ENCODE measurements around the gene ST8SIA3. TPM values are rescaled to one million over a fixed set of nuclear protein-coding genes. Genes with fewer than 3 reads are reported as not detected.

ST8SIA3 gene
- total RNA-seq, 1 donor from 2014 or later = 3.1 TPM

DNA sequence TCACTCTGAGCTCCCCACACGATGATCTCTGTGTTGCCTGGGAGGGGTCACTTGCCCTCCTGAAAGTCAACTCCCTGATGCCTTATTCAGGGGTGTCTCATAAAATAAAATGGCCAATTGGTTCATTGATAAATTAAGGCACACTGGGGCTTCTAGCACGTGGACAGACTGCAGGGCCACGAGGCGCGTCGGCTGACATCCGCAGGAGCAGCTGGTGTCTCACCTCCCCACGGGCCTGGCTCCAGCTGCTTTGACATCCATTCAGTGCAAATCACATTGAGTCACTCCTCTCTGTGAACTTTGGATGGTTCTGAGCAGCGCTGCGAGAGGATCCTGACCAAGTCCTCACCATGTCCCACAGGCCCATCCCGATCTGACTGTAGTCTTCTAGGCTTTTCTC, 4.6 kb upstream of the ST8SIA3 start:
- Mint-ChIP-seq H3K4me1 (peaks cover 2% of the 10 kb centered on the region), H3K4me3 (no peak overlapping the region), H3K36me3 (ENCODE audit: low read depth) (no peaks in the 10 kb centered on the region), H3K27me3 (ENCODE audit: low read depth) (peaks cover 72% of the 10 kb centered on the region), H3K9me3 (no peaks in the 10 kb centered on the region), H3K27ac (ENCODE audit: unreplicated experiment) (no peak overlapping the region)
- DNase-seq (ENCODE audit: low read depth, low spot score) = no peak
- TF ChIP-seq, protein P1, sequence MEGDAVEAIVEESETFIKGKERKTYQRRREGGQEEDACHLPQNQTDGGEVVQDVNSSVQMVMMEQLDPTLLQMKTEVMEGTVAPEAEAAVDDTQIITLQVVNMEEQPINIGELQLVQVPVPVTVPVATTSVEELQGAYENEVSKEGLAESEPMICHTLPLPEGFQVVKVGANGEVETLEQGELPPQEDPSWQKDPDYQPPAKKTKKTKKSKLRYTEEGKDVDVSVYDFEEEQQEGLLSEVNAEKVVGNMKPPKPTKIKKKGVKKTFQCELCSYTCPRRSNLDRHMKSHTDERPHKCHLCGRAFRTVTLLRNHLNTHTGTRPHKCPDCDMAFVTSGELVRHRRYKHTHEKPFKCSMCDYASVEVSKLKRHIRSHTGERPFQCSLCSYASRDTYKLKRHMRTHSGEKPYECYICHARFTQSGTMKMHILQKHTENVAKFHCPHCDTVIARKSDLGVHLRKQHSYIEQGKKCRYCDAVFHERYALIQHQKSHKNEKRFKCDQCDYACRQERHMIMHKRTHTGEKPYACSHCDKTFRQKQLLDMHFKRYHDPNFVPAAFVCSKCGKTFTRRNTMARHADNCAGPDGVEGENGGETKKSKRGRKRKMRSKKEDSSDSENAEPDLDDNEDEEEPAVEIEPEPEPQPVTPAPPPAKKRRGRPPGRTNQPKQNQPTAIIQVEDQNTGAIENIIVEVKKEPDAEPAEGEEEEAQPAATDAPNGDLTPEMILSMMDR (conservative IDR thresholded peaks at IDR 0.05) = no peak

- Mint-ChIP-seq H3K36me3 (ENCODE audit: low read depth) (no peaks in the 10 kb centered on the region), H3K4me1 (peaks cover 11% of the 10 kb centered on the region), H3K9me3 (no peaks in the 10 kb centered on the region), H3K4me3 (peak overlapping the region; percentile 87), H3K27ac (ENCODE audit: unreplicated experiment) (no peak overlapping the region), H3K27me3 (ENCODE audit: low read depth) (peaks cover 84% of the 10 kb centered on the region)
- TF ChIP-seq, protein P1 (conservative IDR thresholded peaks at IDR 0.05) = no peak
- peak; percentile 10 for DNase-seq (ENCODE audit: low read depth, low spot score)
These were observed 392 bp downstream of the ST8SIA3 start for GRCh38 chr18:57352761-57353136.

DNA sequence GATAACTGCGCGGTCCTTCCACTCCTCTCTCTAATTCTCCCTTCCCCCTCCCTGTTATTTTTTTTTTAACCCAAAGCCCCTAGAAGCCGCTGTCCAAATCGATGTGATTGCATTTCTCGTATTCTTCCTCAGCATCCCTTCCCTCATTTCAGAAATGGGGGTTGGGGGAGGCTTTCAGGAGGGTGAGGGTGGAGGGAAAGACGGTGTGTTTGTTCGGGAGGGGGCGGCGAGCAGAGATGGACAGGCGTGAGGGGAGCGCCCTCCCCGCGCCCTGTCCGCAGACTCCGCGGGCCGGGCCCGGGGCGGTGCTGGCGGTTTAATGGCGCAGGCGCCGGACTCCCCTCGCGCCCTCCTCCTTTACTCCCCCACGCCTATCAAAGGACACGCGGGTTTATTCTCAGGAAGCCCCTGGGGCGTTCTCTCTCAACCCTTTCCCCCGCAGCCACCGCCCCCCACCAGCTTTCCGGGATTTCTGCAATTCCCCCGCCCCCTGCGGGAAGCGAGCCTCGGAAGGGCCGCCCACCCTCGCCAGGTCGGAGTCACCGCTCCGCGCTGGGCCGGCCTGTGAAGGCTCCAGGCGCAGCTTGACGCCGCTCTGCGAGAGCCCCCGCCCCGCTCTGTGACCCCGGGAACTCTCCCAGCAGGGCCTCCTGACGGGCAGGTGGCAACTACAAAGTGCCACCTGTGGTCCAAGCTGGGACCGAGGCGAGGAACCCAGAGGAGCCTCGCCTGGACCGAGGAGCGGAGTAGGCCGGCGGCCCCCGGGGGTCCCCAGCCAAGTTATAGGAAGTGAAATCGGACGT, 981 bp downstream of the ST8SIA3 start:
- H3K4me1 Mint-ChIP-seq = peaks cover 11% of the 10 kb centered on the region
- peaks cover 83% of the 10 kb centered on the region for H3K27me3 Mint-ChIP-seq (ENCODE audit: low read depth)
- H3K4me3 Mint-ChIP-seq = peak overlapping the region; percentile 93
- peak; percentile 35 for DNase-seq (ENCODE audit: low read depth, low spot score)
- no peak overlapping the region for H3K27ac Mint-ChIP-seq (ENCODE audit: unreplicated experiment)
- no peaks in the 10 kb centered on the region for H3K9me3 Mint-ChIP-seq
- no peaks in the 10 kb centered on the region for H3K36me3 Mint-ChIP-seq (ENCODE audit: low read depth)
- TF ChIP-seq, protein P1 (conservative IDR thresholded peaks at IDR 0.05) = no peak

DNA sequence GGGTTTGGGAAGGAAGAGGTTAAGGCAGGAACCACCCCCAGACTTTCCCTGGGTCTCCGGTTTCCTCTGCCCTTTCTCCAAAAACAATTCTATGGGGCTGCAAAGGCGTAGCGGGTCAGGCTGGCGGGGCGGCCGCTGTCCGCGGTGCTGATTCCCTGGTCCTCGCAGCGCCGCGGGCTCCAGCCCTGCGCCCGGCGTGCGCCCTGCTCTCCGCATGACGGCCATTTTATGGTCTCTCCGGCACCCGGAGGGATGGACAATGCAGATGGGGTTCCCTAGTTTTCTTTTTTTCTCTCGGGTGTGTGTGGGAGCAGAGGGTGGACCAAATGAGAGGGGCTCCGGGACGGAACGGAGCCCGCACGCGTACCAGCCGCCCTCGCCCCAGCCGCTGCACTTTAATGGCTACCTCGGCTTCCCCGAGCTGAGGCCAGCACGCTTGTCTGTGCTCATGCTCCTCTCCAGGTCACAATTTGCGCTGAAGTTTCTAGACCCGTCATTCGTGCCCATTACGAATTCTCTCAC, 1.6 kb downstream of the ST8SIA3 start:
- Mint-ChIP-seq H3K4me1 (peaks cover 11% of the 10 kb centered on the region), H3K36me3 (ENCODE audit: low read depth) (no peaks in the 10 kb centered on the region), H3K4me3 (peak overlapping the region; percentile 93), H3K27me3 (ENCODE audit: low read depth) (peaks cover 87% of the 10 kb centered on the region), H3K27ac (ENCODE audit: unreplicated experiment) (no peak overlapping the region), H3K9me3 (no peaks in the 10 kb centered on the region)
- DNase-seq (ENCODE audit: low read depth, low spot score) = peak; percentile 80
- TF ChIP-seq, protein P1 (conservative IDR thresholded peaks at IDR 0.05) = no peak

DNA sequence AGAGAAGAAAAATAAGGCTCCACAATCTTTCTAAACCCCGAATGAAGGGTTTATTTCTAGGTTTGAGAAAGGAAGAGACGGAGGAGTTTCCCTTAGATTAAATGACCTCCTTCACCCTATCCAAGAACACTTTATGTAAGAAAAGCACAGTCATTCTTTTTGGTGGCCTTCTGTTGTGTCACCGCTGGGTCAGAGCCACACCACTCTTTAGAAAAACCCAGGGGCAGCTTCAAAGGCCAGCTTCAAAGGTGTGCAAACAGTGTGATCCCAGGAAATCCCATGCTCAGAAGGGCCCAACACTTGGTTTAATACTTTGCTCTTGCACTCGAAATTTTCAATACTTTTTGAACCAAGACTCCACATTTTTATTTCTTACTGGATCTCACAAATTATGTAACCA, 7.1 kb downstream of the ST8SIA3 start:
- no peak for DNase-seq (ENCODE audit: low read depth, low spot score)
- peaks cover 5% of the 10 kb centered on the region for H3K4me1 Mint-ChIP-seq
- no peak overlapping the region for H3K4me3 Mint-ChIP-seq
- H3K36me3 Mint-ChIP-seq (ENCODE audit: low read depth) = no peaks in the 10 kb centered on the region
- H3K9me3 Mint-ChIP-seq = no peaks in the 10 kb centered on the region
- H3K27ac Mint-ChIP-seq (ENCODE audit: unreplicated experiment) = no peak overlapping the region
- peaks cover 83% of the 10 kb centered on the region for H3K27me3 Mint-ChIP-seq (ENCODE audit: low read depth)
- TF ChIP-seq, protein P1 (conservative IDR thresholded peaks at IDR 0.05) = no peak
